GM12874 (cell line): ENCODE results near the gene YIF1A.
A peak's percentile ranks its signal among the peaks of the same experiment; 100 is the strongest.

ENCODE experiments used
- TF ChIP-seq, protein P1 (sequence below): IDR thresholded peaks from 2 replicates; pipeline ENCODE4 v1.5.1; 2011; ENCODE audit warnings: low read depth, mild to moderate bottlenecking, control low read depth, low read length, moderate library complexity; ENCODE audit not compliant: insufficient read depth

YIF1A gene

DNA sequence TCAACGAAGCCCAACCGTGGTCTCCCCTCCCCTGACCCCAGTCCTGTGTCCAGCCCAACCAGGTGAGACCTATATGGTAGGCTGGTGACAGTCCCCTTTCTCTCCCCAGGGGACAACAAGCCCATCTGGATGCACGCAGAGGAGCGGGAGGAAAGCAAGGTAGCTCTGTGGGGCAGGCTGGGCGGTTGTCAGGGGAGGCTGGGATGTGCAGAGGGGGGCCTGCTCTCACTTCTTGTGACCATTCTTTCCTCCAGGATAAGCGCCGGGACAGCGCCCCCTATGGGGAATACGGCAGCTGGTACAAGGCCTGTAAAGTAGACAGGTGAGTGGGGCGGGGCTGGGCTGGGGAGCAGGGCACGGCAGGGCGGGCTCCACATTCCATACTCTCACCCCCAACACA lies 24.0 kb downstream of the YIF1A start:
- TF ChIP-seq, protein P1, sequence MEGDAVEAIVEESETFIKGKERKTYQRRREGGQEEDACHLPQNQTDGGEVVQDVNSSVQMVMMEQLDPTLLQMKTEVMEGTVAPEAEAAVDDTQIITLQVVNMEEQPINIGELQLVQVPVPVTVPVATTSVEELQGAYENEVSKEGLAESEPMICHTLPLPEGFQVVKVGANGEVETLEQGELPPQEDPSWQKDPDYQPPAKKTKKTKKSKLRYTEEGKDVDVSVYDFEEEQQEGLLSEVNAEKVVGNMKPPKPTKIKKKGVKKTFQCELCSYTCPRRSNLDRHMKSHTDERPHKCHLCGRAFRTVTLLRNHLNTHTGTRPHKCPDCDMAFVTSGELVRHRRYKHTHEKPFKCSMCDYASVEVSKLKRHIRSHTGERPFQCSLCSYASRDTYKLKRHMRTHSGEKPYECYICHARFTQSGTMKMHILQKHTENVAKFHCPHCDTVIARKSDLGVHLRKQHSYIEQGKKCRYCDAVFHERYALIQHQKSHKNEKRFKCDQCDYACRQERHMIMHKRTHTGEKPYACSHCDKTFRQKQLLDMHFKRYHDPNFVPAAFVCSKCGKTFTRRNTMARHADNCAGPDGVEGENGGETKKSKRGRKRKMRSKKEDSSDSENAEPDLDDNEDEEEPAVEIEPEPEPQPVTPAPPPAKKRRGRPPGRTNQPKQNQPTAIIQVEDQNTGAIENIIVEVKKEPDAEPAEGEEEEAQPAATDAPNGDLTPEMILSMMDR = peak; percentile 57

DNA sequence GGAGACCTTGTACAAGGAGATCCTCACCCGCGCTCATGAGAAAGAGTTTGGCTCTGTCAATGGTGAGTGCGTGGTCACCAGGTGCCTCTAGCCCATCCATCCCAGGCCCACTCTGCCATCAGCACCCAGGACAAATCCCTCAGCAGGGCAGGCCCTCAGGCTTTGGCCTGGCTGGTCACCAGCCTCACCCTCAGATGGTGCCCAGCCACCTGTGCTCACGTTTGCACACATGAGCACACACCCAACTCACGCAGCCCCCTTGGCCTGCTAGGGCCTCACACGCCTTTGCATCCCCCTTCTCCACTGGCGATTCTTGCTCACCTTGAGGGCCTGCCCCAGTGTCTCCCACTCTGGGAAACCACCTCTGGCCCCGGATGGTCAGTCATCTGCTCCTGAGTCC lies 24.6 kb downstream of the YIF1A start:
- TF ChIP-seq, protein P1 = no peak

DNA sequence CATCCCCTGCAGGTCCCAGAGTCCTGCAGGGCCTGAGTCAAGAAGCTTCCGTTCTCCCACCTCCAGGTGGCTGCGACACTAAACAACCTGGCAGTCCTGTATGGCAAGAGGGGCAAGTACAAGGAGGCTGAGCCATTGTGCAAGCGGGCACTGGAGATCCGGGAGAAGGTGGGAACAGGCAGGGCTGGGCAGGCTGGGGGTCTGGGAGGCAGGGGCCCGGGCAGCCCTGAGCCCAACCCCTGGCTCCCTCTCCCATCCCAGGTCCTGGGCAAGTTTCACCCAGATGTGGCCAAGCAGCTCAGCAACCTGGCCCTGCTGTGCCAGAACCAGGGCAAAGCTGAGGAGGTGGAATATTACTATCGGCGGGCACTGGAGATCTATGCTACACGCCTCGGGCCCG lies 25.2 kb downstream of the YIF1A start:
- TF ChIP-seq, protein P1 = no peak

GRCh38 chr11:66263231-66263630 lies 25.7 kb downstream of the YIF1A start:
- TF ChIP-seq, protein P1 = no peak

- TF ChIP-seq, protein P1 = no peak
Measured at GRCh38 chr11:66262696-66263095, 26.2 kb downstream of the YIF1A start.

DNA sequence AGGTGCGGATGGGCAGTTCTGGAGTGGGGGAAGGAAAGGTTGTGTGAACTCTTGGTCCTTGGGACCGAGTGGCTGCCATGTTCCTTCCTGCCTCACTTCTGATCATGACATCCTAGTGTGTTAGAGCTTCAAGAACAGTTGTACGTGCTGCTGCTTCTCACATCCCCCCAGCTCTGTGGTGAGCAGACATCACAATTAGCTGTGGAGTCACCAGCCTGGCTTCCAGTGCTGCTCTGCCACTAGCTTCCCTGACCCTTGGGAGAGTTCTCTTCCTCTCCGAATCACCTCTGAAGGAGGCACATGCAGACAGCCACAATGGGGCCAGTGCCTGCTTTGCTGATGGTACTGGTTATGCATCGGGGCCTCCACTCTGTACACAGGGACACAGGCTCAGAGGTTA lies 26.8 kb downstream of the YIF1A start:
- TF ChIP-seq, protein P1 = no peak

GRCh38 chr11:66261578-66261977 lies 27.4 kb downstream of the YIF1A start:
- TF ChIP-seq, protein P1 = no peak

DNA sequence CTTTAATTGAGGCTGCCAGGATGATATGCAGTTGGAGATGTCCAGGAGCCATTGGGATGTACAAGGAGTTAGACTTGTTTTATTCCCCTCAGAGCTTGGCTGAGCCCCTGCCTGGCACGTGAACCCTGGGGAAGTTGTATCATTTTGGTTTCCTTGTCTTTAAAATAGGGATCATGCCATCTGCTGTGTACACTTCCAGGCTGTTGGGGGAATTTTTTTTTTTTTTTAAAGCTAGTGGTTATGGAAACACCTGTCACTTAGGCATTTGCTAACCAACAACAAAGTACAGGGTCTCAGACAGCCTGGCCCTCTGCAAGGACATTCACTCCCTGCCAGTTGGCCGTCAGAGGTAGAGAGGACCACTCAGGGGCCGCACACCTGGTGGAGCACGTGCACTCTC lies 29.0 kb downstream of the YIF1A start:
- TF ChIP-seq, protein P1 = no peak
